Measurements from ENCODE around the gene OTULIN.

OTULIN gene

DNA sequence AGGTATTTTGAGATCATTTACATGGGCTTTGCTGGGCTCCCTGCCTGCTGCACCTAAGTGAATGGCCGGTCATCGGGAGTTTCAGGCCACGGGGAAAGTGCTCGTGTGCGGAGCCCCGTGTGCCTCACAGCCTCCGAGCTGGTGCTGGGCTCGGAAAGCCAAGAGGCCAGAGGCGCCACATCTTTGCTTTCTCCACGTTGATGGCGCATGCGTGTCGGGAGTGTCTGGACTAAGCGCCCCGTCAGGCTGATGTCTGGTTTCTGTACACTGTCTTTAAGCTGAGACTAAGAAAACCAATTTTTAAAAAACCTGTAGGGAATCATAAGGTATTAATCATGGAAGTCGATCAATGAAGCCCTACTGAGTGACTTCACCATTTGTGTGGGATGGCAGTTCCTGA is 69.1 kb downstream of the OTULIN start:
- TF ChIP-seq POLR2AphosphoS5 (IDR thresholded peaks at IDR 0.05; ENCODE audit: low read depth) (no peak), SPI1 (IDR thresholded peaks at IDR 0.05; ENCODE audit: borderline replicate concordance, low read depth) (no peak), GABPA (IDR thresholded peaks at IDR 0.05; ENCODE audit: low read depth) (no peak)
- TF ChIP-seq, protein P1, sequence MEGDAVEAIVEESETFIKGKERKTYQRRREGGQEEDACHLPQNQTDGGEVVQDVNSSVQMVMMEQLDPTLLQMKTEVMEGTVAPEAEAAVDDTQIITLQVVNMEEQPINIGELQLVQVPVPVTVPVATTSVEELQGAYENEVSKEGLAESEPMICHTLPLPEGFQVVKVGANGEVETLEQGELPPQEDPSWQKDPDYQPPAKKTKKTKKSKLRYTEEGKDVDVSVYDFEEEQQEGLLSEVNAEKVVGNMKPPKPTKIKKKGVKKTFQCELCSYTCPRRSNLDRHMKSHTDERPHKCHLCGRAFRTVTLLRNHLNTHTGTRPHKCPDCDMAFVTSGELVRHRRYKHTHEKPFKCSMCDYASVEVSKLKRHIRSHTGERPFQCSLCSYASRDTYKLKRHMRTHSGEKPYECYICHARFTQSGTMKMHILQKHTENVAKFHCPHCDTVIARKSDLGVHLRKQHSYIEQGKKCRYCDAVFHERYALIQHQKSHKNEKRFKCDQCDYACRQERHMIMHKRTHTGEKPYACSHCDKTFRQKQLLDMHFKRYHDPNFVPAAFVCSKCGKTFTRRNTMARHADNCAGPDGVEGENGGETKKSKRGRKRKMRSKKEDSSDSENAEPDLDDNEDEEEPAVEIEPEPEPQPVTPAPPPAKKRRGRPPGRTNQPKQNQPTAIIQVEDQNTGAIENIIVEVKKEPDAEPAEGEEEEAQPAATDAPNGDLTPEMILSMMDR (IDR thresholded peaks at IDR 0.05; ENCODE audit: insufficient read depth, low read length) = no peak
- TF ChIP-seq, protein P2, sequence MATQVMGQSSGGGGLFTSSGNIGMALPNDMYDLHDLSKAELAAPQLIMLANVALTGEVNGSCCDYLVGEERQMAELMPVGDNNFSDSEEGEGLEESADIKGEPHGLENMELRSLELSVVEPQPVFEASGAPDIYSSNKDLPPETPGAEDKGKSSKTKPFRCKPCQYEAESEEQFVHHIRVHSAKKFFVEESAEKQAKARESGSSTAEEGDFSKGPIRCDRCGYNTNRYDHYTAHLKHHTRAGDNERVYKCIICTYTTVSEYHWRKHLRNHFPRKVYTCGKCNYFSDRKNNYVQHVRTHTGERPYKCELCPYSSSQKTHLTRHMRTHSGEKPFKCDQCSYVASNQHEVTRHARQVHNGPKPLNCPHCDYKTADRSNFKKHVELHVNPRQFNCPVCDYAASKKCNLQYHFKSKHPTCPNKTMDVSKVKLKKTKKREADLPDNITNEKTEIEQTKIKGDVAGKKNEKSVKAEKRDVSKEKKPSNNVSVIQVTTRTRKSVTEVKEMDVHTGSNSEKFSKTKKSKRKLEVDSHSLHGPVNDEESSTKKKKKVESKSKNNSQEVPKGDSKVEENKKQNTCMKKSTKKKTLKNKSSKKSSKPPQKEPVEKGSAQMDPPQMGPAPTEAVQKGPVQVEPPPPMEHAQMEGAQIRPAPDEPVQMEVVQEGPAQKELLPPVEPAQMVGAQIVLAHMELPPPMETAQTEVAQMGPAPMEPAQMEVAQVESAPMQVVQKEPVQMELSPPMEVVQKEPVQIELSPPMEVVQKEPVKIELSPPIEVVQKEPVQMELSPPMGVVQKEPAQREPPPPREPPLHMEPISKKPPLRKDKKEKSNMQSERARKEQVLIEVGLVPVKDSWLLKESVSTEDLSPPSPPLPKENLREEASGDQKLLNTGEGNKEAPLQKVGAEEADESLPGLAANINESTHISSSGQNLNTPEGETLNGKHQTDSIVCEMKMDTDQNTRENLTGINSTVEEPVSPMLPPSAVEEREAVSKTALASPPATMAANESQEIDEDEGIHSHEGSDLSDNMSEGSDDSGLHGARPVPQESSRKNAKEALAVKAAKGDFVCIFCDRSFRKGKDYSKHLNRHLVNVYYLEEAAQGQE (IDR thresholded peaks at IDR 0.05; ENCODE audit: insufficient replicate concordance, low read depth) = no peak
- no peak overlapping the region for H3K27ac ChIP-seq (replicated peaks)
- no peak for DNase-seq (ENCODE audit: low read depth in 1 of 2, low spot score in 1 of 2)
- H3K27me3 ChIP-seq (ENCODE audit: insufficient read depth, poor library complexity, severe bottlenecking) = peaks cover 8% of the 10 kb centered on the region
- H3K4me3 ChIP-seq (replicated peaks; ENCODE audit: insufficient read depth, low read length) = no peak overlapping the region

- Histone ChIP-seq H3K4me3 (replicated peaks; ENCODE audit: insufficient read depth, low read length) (no peak overlapping the region), H3K27ac (replicated peaks) (no peak overlapping the region), H3K27me3 (ENCODE audit: insufficient read depth, poor library complexity, severe bottlenecking) (peaks cover 8% of the 10 kb centered on the region)
- no peak for TF ChIP-seq SPI1 (IDR thresholded peaks at IDR 0.05; ENCODE audit: borderline replicate concordance, low read depth)
- TF ChIP-seq, protein P2 (IDR thresholded peaks at IDR 0.05; ENCODE audit: insufficient replicate concordance, low read depth) = no peak
- TF ChIP-seq POLR2AphosphoS5 (IDR thresholded peaks at IDR 0.05; ENCODE audit: low read depth) = no peak
- TF ChIP-seq GABPA (IDR thresholded peaks at IDR 0.05; ENCODE audit: low read depth) = no peak
- TF ChIP-seq, protein P1 (IDR thresholded peaks at IDR 0.05; ENCODE audit: insufficient read depth, low read length) = no peak
- no peak for DNase-seq (ENCODE audit: low read depth in 1 of 2, low spot score in 1 of 2)
Observed at GRCh38 chr5:14734396-14734795, 69.9 kb downstream of the OTULIN start.

GRCh38 chr5:14735944-14736343 is 71.4 kb downstream of the OTULIN start:
- Histone ChIP-seq H3K27ac (replicated peaks) (no peak overlapping the region), H3K27me3 (ENCODE audit: insufficient read depth, poor library complexity, severe bottlenecking) (peaks cover 5% of the 10 kb centered on the region), H3K4me3 (replicated peaks; ENCODE audit: insufficient read depth, low read length) (no peak overlapping the region)
- no peak for TF ChIP-seq GABPA (IDR thresholded peaks at IDR 0.05; ENCODE audit: low read depth)
- no peak for TF ChIP-seq POLR2AphosphoS5 (IDR thresholded peaks at IDR 0.05; ENCODE audit: low read depth)
- no peak for TF ChIP-seq SPI1 (IDR thresholded peaks at IDR 0.05; ENCODE audit: borderline replicate concordance, low read depth)
- TF ChIP-seq, protein P1 (IDR thresholded peaks at IDR 0.05; ENCODE audit: insufficient read depth, low read length) = no peak
- TF ChIP-seq, protein P2 (IDR thresholded peaks at IDR 0.05; ENCODE audit: insufficient replicate concordance, low read depth) = no peak
- peak in 1 of 2 experiments; percentile 16 for DNase-seq (ENCODE audit: low read depth in 1 of 2, low spot score in 1 of 2)

All from HL-60 (cell line).